Activated naive CD4-positive, alpha-beta T cell treated with Interleukin-2 at 50 U/mL for 16 hours (primary cell): Measurements from ENCODE around the gene MMP10.
A peak's percentile ranks its signal among the peaks of the same experiment; 100 is the strongest.
"Not testable (repeated sequence)": the region's sequence is repeated elsewhere in the genome, so short reads cannot be mapped to it uniquely, and the experiment has no call there.

Source experiments
- DNase-seq: peaks from one replicate; pipeline ENCODE4 v3.0.0-alpha.2; 2020

The MMP10 gene

GRCh38 chr11:102781676-102782075 lies 1.2 kb upstream of the MMP10 start:
- no peak for DNase-seq

GRCh38 chr11:102776454-102776853 lies 4.0 kb downstream of the MMP10 start:
- DNase-seq = no peak

- no peak for DNase-seq
Observed at GRCh38 chr11:102773386-102773785, 7.0 kb downstream of the MMP10 start.

DNA sequence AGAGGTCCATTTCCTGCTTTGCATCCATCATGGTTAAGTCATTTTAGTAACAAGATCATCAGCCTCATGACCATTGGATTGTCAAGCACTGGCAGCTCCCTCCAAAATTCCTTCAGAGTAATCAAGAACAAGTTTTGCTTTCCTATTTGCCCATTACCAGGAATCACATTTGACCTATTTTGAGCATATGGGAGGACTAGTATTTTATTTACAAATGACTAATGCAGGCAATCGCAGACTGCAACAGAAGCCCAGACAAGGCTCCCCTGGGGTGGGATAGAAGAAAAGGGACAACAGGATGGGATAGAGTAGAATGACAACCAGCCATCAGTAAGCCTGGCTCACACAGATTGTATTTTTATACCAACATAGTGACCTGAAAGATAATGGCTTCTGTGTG lies 9.1 kb downstream of the MMP10 start:
- no peak for DNase-seq

DNA sequence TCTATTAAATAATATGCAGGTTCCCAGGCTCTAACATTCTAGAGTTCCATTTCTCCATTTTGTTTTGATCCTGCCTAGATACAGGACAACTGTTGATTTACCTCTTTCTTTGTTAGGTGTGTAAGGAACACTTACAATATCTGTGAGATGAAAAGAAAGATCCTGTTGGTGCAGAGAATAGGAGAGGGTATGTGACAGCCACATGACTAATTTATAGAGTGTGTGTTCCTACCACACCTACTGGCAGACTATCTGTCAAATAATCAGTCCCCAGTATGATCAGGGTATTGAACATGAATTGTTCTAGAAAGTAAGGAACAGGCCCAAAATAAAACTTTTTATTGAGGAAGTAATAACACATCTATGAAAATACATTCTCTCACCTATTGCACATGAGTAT lies 10.2 kb downstream of the MMP10 start:
- no peak for DNase-seq

- DNase-seq = no peak
Observed at GRCh38 chr11:102767800-102768199, 12.6 kb downstream of the MMP10 start.

GRCh38 chr11:102763440-102763839 lies 17.0 kb downstream of the MMP10 start:
- DNase-seq = no peak

- DNase-seq = no peak
Observed at GRCh38 chr11:102762361-102762767, 18.1 kb downstream of the MMP10 start.

- DNase-seq = no peak
Observed at GRCh38 chr11:102761646-102762238, 18.7 kb downstream of the MMP10 start.

DNA sequence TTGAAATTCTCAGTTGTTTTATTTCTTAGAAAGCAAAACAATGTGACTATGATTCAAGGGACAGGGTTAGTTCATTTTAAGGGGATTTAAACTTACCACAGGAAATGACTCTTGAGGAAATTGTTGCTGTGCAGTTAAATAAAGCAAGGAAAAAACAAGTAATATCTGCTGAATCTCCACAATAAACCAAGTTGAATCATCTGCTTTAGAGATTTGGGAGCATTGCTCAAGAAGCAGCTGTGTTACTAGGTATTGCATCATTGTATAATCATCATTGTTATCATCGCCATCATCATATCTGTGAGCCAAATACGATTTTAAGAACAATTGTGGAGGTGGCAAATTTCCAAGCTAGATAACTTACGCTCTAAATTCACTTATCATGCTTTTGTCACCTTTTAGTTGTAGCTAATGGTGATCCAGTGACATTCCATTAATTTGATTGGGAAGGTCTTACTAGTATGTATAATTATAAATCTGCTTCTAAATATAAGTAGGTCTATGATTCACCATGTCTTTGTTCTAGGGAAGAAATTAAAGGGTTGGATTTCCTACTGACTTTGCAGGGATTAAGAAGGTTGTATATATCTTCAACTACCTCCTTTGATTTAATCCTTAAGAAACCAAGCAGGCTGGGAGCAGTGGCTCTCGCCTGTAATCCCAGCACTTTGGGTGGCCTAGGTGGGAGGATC lies 19.9 kb downstream of the MMP10 start:
- no peak for DNase-seq

DNA sequence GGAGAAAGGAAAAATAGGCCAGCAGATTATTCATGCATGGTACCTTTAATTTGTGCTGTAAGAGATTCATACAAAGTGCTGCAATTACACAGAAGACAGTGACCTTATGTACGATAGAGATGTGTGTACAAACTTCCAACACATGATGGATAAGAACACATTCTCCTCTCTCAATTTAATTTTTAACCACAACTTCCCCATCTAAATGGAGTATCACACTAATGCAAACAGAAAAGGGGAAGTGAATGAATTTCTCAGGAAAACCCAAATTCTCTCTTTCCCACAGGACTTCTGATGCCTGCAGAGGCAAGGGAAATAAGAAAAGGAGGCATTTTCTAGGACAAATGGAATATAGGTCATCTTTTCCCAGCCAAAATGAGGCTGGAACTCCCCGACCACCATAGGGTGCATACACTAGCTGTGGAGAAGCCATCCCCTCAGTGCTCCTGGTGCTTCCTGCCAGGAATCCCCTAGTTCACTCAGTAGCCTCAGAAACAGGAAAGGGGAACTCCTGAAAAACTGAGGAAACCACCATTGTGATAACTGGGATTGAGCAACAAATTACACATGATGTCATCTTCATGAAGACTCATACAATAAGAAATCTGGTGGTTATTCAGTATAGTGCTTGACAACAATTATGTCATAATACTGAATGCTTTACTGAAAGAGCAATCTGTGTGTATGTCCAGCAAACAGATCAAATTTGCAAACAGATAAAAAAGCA lies 22.4 kb downstream of the MMP10 start:
- DNase-seq = no peak

DNA sequence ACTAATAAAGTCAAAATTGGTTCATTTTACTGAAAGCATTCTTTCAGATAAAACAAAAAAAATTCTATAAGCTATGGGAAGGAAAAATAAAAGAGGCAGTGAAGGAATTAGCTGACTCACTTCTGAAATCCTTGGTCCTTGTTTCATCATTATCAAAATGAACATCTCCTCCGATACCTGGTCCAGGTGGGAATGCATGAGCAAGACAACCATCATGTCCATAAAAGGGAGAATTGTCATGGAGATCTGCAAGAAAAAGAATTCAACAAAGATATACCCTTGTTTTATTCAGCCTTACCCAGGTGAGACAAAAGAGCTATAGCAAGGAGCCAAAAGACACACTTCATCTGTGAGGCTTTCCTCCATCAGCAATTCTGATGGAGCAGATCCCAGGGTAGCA lies 27.2 kb downstream of the MMP10 start:
- DNase-seq = no peak

GRCh38 chr11:102751673-102752072 lies 28.8 kb downstream of the MMP10 start:
- no peak for DNase-seq

DNA sequence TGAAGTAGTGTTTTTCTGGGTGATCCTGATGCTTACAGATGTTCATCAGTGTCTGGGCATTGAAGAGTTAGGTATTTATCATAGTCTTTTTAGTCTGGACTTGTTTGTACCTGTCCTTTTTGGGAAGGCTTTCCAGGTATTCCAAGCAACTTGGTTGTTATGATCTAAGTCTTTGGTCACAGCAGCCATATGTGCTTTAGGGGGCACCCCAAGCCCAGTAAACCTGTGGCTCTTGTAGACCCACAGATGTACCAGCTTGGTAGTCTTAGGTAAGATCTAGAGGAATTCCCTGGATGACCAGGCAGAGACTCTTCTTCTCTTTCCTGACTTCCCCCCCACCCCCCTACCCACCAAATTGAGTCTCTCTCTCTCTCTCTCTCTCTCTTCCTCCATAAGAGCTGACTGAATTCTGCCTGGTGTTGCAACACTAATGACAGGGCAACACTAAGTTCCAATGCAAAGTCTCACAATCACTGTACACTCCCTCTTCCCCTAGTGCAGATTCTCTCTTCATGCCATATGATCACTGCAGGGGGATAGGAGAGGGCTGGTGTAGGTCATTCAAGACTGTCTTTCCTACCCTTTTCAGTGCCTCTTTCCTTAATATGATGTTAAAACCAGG lies 31.2 kb downstream of the MMP10 start:
- DNase-seq = no peak

GRCh38 chr11:102746746-102747578 lies 33.5 kb downstream of the MMP10 start:
- not testable (repeated sequence) for DNase-seq

- DNase-seq = no peak
Observed at GRCh38 chr11:102734650-102735049, 45.8 kb downstream of the MMP10 start.

DNA sequence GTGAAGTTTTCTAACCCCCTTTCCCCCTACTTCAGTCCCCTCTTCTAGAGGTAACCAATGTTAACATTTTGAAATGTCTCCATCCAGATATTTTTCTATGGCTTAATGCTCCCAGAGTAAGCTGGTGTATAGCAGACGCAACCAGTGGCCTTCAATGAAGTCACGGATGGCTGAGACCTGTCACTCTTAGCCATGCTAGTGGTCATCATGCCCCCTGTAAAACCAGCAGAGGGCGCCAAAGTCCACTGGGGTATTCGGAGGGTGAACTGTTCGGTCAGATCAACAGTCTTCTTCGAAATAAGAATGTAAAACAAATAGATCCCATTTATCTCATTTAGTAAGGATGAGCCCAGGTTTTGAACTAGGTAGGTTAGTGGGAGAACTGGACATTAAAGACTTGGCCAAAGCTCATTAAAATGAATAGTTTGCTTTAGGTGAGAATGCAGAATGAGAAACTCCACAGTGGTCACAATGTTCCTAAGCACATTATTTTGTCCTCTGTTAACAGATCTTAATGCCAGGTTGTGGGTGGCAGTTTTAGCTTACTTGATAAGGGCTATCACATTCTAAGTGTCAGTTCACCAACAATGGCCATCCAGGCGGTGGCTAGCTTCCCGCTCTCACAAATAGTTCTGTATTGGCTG lies 47.1 kb downstream of the MMP10 start:
- peak; percentile 4 for DNase-seq

DNA sequence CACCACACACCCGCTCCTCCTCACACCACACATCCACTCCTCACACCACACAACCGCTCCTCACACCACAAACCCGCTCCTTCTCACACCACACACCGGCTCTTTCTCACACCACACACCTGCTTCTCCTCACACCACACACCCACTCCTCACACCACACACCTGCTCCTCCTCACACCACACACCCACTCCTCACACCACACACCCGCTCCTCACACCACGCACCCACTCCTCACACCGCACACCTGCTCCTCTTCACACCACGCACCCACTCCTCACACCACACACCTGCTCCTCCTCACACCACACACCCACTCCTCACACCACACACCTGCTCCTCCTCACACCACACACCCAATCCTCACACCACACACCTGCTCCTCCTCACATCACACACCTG lies 49.5 kb downstream of the MMP10 start:
- DNase-seq = not testable (repeated sequence)

DNA sequence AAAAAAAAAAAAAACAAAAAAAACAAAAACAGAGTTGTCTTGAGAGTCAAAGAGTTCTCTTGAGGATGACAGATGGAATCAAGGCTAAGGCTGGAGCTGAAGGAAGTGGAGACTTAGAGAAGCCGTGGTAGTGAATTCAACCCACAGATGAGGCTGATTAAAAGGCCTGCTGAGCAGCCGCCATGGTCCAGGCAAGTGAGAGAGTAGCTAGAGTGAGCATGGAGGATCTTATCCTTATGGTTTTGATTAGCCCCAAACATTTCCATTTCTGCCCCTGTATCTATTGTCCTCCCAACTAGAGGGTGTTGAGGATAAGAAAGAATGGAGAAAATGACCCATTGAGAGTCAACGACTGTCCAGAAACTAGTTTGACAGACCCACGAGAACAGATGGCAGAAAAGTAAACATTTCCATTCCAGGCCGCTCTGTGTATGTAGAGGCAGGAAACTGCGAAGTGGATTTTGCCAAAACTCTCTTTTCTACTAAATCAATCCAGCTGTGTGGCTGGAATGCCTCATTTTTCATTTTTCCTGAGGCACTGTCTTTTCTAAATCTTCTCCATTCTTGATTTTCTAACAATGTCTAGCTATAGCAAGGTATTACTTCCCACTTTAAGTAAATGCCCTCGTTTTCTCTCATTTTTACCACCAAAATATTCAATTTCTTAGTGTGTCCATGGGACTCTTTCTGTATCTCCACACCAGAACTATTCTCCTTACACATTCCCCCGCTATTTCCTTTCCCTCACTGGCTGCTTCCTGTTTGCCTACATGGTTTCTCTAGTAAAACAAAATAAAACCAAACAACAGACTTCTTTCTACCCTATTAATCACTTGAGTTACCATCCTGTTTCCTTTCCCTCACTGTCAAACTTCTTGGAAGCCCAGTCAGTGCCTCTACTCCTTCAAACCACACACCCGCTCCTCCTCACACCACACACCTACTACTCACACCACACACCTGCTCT lies 50.3 kb downstream of the MMP10 start:
- no peak for DNase-seq

DNA sequence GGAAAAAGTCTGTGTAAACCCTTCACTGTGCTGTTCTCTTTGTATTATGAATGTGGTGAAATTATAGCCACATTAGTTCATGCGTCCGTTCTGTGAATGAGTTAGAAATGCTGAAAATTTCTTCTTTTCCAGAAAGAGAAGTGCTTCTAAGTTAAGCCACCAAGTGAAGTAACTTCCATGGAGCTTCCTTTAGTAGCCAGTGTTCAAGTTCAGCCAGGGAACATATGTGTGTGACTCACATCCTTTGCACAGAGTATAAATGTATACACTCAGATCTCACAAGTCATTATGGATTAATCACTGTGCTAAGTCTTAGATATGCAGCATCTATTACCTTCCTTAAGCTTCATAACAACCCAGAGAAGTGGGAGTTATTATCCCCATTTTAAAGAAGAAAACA lies 52.5 kb downstream of the MMP10 start:
- DNase-seq = no peak

DNA sequence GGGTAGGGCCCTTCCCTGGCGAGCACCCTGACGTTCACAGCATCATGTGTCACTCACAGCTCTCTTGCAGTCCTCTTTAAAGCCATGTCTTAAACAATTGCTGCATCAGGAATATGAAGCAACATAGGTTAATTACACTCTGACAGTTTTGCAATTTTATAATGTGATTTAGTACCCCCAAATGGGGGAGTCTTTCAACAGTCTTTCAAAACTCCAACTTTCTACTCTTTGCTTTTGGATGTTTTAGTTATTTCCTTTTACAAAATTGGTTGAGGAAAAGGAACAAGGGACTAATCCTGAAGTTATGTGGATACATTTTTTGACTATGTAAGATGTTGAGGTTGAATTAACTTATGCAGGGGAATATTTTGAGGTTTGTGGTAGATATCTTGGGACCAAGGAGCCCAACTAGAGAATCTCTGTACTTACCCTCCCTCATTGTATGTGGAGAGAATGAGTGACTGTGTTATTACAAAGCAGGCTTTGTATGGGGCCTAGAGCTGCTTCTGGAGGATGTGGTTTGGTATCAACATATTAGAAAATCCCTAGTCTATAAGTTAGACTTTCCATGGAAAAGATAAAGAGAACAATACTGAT lies 55.4 kb downstream of the MMP10 start, which contains the start of gene MMP8:
Gene MMP8, minus strand, starts transcription at position 51 of the 597 bp plus-strand sequence. CDS start 99 bp downstream, outside the sequence.
- no peak for DNase-seq
